ENCODE data around the gene LRRC8E.

The LRRC8E gene

GRCh38 chr19:7908742-7909461 is 20.6 kb downstream of the LRRC8E start:
- Histone ChIP-seq H3K9me3 (ENCODE audit: insufficient read depth, low read depth, low read length) (no peaks in the 10 kb centered on the region), H3K4me1 (ENCODE audit: insufficient read depth, low read length) (peaks cover 7% of the 10 kb centered on the region), H3K27ac (ENCODE audit: low read length) (no peak overlapping the region), H3K36me3 (ENCODE audit: insufficient read depth, low read depth, low read length) (peaks cover 24% of the 10 kb centered on the region), H3K4me3 (ENCODE audit: low read length) (no peak overlapping the region), H3K27me3 (ENCODE audit: insufficient read depth, low read length) (no peaks in the 10 kb centered on the region; the same call in 1 of the 2 replicates), H3K9ac (ENCODE audit: low read depth, low read length) (no peak overlapping the region)

DNA sequence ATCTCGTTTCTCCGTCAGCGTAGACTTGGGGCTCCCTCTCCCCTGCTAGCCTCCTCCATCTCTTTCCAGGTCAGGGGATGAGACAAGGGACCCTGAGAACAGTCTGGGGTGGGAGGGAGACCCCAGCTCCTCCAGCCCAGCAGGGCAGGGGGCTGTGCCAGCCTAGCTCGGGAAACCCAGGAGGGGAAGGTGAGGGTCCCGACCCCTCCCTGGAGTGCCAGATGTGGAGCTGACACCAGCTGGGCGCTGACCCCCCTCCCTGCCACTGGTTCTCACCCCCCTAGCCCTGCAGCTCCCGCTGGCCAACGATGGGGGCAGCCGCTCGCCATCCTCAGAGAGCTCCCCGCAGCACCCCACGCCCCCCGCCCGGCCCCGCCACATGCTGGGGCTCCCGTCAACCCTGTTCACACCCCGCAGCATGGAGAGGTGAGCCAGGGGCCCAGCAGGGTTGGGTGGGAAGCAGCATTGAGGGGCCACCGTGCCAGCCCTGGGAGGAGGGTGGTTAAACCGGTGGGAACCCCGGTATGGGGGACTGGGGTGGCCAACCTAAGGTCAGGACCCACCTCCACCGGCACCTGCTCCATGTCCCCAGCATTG is 21.3 kb downstream of the LRRC8E start:
- no peak overlapping the region for H3K4me3 ChIP-seq (ENCODE audit: low read length)
- H3K27me3 ChIP-seq (ENCODE audit: insufficient read depth, low read length): peaks cover 4% of the 10 kb centered on the region
- H3K27ac ChIP-seq (ENCODE audit: low read length): no peak overlapping the region
- H3K4me1 ChIP-seq (ENCODE audit: insufficient read depth, low read length): peaks cover 6% of the 10 kb centered on the region
- H3K36me3 ChIP-seq (ENCODE audit: insufficient read depth, low read depth, low read length): peaks cover 24% of the 10 kb centered on the region
- H3K9ac ChIP-seq (ENCODE audit: low read depth, low read length): no peak overlapping the region
- no peaks in the 10 kb centered on the region for H3K9me3 ChIP-seq (ENCODE audit: insufficient read depth, low read depth, low read length)

GRCh38 chr19:7910321-7911161 is 22.2 kb downstream of the LRRC8E start:
- Histone ChIP-seq H3K36me3 (ENCODE audit: insufficient read depth, low read depth, low read length) (peaks cover 24% of the 10 kb centered on the region), H3K4me3 (ENCODE audit: low read length) (no peak overlapping the region), H3K27ac (ENCODE audit: low read length) (no peak overlapping the region), H3K27me3 (ENCODE audit: insufficient read depth, low read length) (peaks cover 14% of the 10 kb centered on the region), H3K4me1 (ENCODE audit: insufficient read depth, low read length) (no peaks in the 10 kb centered on the region), H3K9me3 (ENCODE audit: insufficient read depth, low read depth, low read length) (no peaks in the 10 kb centered on the region), H3K9ac (ENCODE audit: low read depth, low read length) (no peak overlapping the region)

DNA sequence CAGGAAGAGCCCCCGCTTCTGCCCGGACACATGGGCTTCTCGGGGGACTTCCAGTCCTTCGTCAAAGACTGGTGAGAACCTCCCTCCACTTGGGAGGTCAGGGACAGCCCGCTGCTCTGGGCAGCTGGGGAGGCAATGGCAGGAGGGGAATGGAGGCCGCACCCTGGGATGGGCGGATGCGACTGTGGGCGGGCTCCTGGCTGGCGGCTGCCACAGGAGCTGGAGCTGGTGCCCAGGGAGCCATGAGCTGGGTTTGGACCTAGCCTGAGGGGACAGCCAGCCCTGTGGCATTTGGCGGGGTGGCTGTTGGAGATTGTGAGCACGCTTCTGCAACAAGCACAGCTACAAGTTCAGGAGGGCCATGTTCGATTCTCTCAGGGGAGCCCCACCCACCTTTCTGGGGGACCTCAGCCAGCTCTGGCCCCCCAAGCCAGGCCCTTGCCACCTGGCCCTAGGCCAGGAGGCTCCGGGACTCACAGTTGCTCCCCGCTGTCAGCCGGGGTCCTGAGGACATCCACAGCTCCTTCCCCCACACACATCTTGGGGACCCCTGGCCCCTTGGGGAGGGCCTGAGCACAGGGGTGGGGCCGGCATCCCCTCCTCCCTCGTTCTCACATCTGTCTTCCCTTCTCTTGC is 23.3 kb downstream of the LRRC8E start:
- no peak overlapping the region for H3K9ac ChIP-seq (ENCODE audit: low read depth, low read length)
- H3K4me1 ChIP-seq (ENCODE audit: insufficient read depth, low read length): no peaks in the 10 kb centered on the region
- peaks cover 25% of the 10 kb centered on the region for H3K27me3 ChIP-seq (ENCODE audit: insufficient read depth, low read length)
- no peaks in the 10 kb centered on the region for H3K9me3 ChIP-seq (ENCODE audit: insufficient read depth, low read depth, low read length)
- no peak overlapping the region for H3K27ac ChIP-seq (ENCODE audit: low read length)
- H3K36me3 ChIP-seq (ENCODE audit: insufficient read depth, low read depth, low read length): peaks cover 20% of the 10 kb centered on the region
- H3K4me3 ChIP-seq (ENCODE audit: low read length): no peak overlapping the region

- Histone ChIP-seq H3K9ac (ENCODE audit: low read depth, low read length) (no peak overlapping the region), H3K36me3 (ENCODE audit: insufficient read depth, low read depth, low read length) (peaks cover 20% of the 10 kb centered on the region), H3K27ac (ENCODE audit: low read length) (no peak overlapping the region), H3K4me1 (ENCODE audit: insufficient read depth, low read length) (no peaks in the 10 kb centered on the region), H3K4me3 (ENCODE audit: low read length) (no peak overlapping the region), H3K9me3 (ENCODE audit: insufficient read depth, low read depth, low read length) (no peaks in the 10 kb centered on the region), H3K27me3 (ENCODE audit: insufficient read depth, low read length) (peaks cover 31% of the 10 kb centered on the region)
Measured at GRCh38 chr19:7912144-7912696, 23.9 kb downstream of the LRRC8E start.

DNA sequence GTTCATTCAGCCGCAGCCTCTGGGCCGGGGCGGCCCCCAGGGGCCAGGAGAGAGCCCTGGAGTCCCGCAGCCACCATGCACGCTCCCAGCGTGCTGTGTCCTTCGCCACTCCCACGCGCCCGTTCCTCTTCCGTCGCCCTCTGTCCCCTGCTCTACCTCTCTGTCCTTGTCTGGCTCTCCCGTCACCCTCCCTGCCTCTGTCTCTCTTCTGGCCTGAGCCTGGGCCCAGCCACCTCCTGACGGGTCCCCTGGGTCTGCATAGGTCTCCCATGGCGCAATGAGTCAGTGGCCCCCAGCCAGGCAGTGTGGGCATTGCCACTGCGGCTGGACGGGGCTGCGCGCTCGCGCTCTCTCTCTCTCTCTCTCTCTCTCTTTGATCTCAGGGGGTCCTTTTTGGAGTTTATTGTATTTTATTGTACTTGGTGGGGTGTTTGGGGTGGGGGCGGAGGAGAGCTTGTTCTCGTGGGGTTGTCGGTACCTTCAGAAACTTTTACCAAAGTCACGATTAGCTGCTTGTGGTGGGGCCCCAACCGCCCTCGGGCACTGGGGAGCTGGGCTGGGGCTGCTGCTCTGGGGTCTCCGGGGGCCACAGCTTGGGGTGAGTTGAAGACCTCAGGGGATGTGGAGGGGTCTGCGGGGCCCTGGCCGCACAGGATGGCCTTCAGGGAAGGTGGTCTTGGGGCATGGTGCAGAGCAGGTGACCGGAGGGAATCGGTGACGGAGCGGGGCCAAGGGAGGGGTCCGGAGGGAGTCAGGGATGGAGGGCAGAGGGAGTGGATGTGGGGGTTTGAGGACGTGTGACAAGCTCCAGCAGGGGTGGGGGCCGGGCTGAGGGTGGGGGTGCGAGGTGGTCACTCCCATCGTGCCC is 24.6 kb downstream of the LRRC8E start:
- peaks cover 20% of the 10 kb centered on the region for H3K36me3 ChIP-seq (ENCODE audit: insufficient read depth, low read depth, low read length)
- no peaks in the 10 kb centered on the region for H3K9me3 ChIP-seq (ENCODE audit: insufficient read depth, low read depth, low read length)
- H3K4me1 ChIP-seq (ENCODE audit: insufficient read depth, low read length): no peaks in the 10 kb centered on the region
- H3K9ac ChIP-seq (ENCODE audit: low read depth, low read length): no peak overlapping the region
- H3K4me3 ChIP-seq (ENCODE audit: low read length): no peak overlapping the region
- H3K27ac ChIP-seq (ENCODE audit: low read length): no peak overlapping the region
- H3K27me3 ChIP-seq (ENCODE audit: insufficient read depth, low read length): peaks cover 38% of the 10 kb centered on the region

- H3K9ac ChIP-seq (ENCODE audit: low read depth, low read length): no peak overlapping the region
- H3K27ac ChIP-seq (ENCODE audit: low read length): no peak overlapping the region
- peaks cover 45% of the 10 kb centered on the region for H3K27me3 ChIP-seq (ENCODE audit: insufficient read depth, low read length)
- no peaks in the 10 kb centered on the region for H3K9me3 ChIP-seq (ENCODE audit: insufficient read depth, low read depth, low read length)
- H3K36me3 ChIP-seq (ENCODE audit: insufficient read depth, low read depth, low read length): peaks cover 20% of the 10 kb centered on the region
- H3K4me3 ChIP-seq (ENCODE audit: low read length): no peak overlapping the region
- H3K4me1 ChIP-seq (ENCODE audit: insufficient read depth, low read length): no peaks in the 10 kb centered on the region
Measured at GRCh38 chr19:7913652-7914051, 25.3 kb downstream of the LRRC8E start.

- H3K27ac ChIP-seq (ENCODE audit: low read length): no peak overlapping the region
- no peaks in the 10 kb centered on the region for H3K4me1 ChIP-seq (ENCODE audit: insufficient read depth, low read length)
- peaks cover 20% of the 10 kb centered on the region for H3K36me3 ChIP-seq (ENCODE audit: insufficient read depth, low read depth, low read length)
- no peaks in the 10 kb centered on the region for H3K9me3 ChIP-seq (ENCODE audit: insufficient read depth, low read depth, low read length)
- H3K9ac ChIP-seq (ENCODE audit: low read depth, low read length): no peak overlapping the region
- peaks cover 50% of the 10 kb centered on the region for H3K27me3 ChIP-seq (ENCODE audit: insufficient read depth, low read length)
- H3K4me3 ChIP-seq (ENCODE audit: low read length): no peak overlapping the region
Measured at GRCh38 chr19:7914099-7914498, 25.8 kb downstream of the LRRC8E start.

- Histone ChIP-seq H3K4me1 (ENCODE audit: insufficient read depth, low read length) (no peaks in the 10 kb centered on the region; the same call in 1 of the 2 replicates), H3K4me3 (ENCODE audit: low read length) (no peak within 1 kb of the TSS; the same call in 1 of the 2 replicates), H3K27ac (ENCODE audit: low read length) (no peak within 1 kb of the TSS), H3K9me3 (ENCODE audit: insufficient read depth, low read depth, low read length) (no peaks in the 10 kb centered on the region), H3K9ac (ENCODE audit: low read depth, low read length) (no peak within 1 kb of the TSS), H3K36me3 (ENCODE audit: insufficient read depth, low read depth, low read length) (peaks cover 20% of the 10 kb centered on the region), H3K27me3 (ENCODE audit: insufficient read depth, low read length) (peaks cover 52% of the 10 kb centered on the region)
Measured at GRCh38 chr19:7914598-7915045, 26.3 kb downstream of the LRRC8E start, which contains the start of gene TGFBR3L. TGFBR3L (plus strand) TSS chr19:7914830.

- H3K27ac ChIP-seq (ENCODE audit: low read length): no peak overlapping the region
- peak overlapping the region; percentile 47; the same call in 1 of the 2 replicates for H3K4me3 ChIP-seq (ENCODE audit: low read length)
- no peaks in the 10 kb centered on the region for H3K9me3 ChIP-seq (ENCODE audit: insufficient read depth, low read depth, low read length)
- no peaks in the 10 kb centered on the region; the same call in 1 of the 2 replicates for H3K4me1 ChIP-seq (ENCODE audit: insufficient read depth, low read length)
- H3K27me3 ChIP-seq (ENCODE audit: insufficient read depth, low read length): peaks cover 52% of the 10 kb centered on the region
- peaks cover 16% of the 10 kb centered on the region for H3K36me3 ChIP-seq (ENCODE audit: insufficient read depth, low read depth, low read length)
- H3K9ac ChIP-seq (ENCODE audit: low read depth, low read length): no peak overlapping the region
Measured at GRCh38 chr19:7915250-7916102, 27.2 kb downstream of the LRRC8E start.

Measured in iPS-20b (cell line).